MCF 10A (cell line): ENCODE measurements around the gene LCE3D. TPM values are rescaled to one million over a fixed set of nuclear protein-coding genes. Genes with fewer than 3 reads are reported as not detected.
"Not testable (repeated sequence)": the region's sequence is repeated elsewhere in the genome, so short reads cannot be mapped to it uniquely, and the experiment has no call there.

Experiments
- BruUV-seq: library from RNA; stranded (reverse); fragments of 400-500 nt; replicated peaks from 2 replicates; lab custom pipeline; 2021; lab: Mats Ljungman, UMichigan
- CTCF ChIA-PET: fragments of 300-600 bp; sonication (Branson Sonifier 250); formaldehyde crosslinking; extraction: SDS; loops from one replicate; lab custom pipeline; 2021; ENCODE audit warnings: antibody characterized with exemption, inconsistent platforms; lab: Yijun Ruan, JAX
- POLR2A ChIA-PET: fragments of 300-600, 350-650 bp; sonication (Branson Sonifier 250); formaldehyde crosslinking; extraction: SDS; loops from one replicate; lab custom pipeline; 2020; ENCODE audit warnings: antibody characterized with exemption, inconsistent platforms; lab: Yijun Ruan, JAX
- DNase-seq: peaks from one replicate; pipeline ENCODE4 v3.0.0-alpha.2; 2018; ENCODE audit not compliant: unreplicated experiment
- H3K27ac Mint-ChIP-seq: one replicate; pipeline ENCODE4 v1.8.0; 2022; ENCODE audit warnings: mild to moderate bottlenecking, low read depth, mixed read lengths; ENCODE audit not compliant: unreplicated experiment
- H3K27me3 Mint-ChIP-seq: one replicate; pipeline ENCODE4 v1.8.0; 2022; ENCODE audit warnings: mixed read lengths; ENCODE audit not compliant: insufficient read depth, unreplicated experiment
- H3K36me3 Mint-ChIP-seq: one replicate; pipeline ENCODE4 v1.8.0; 2022; ENCODE audit warnings: mild to moderate bottlenecking, moderate library complexity, mixed read lengths; ENCODE audit not compliant: insufficient read depth, unreplicated experiment
- H3K4me1 Mint-ChIP-seq: one replicate; pipeline ENCODE4 v1.8.0; 2022; ENCODE audit warnings: mixed read lengths; ENCODE audit not compliant: insufficient read depth, unreplicated experiment
- H3K4me3 Mint-ChIP-seq: one replicate; pipeline ENCODE4 v1.8.0; 2022; ENCODE audit warnings: mild to moderate bottlenecking, moderate library complexity, mixed read lengths; ENCODE audit not compliant: unreplicated experiment
- H3K9me3 Mint-ChIP-seq: one replicate; pipeline ENCODE4 v1.8.0; 2022; ENCODE audit warnings: mixed read lengths; ENCODE audit not compliant: unreplicated experiment
- intact Hi-C: fragments of 100-400 bp; cut with micrococcal nuclease; formaldehyde crosslinking; loops from 2 replicates; pipeline ENCODE4 v1.14.1; 2022
- total RNA-seq: library from RNA; stranded (reverse); gene quantifications from 2 replicates; pipeline ENCODE4 v1.2.3, GENCODE V29; 2022
- TF ChIP-seq, protein P1 (sequence below): fragments of 200-600 bp; IDR thresholded peaks from one replicate; pipeline ENCODE4 v1.8.0; 2022; ENCODE audit warnings: antibody characterized with exemption, mild to moderate bottlenecking; ENCODE audit not compliant: unreplicated experiment

LCE3D gene
- total RNA-seq, 1 experiment from 2014 or later = 0.75 TPM

DNA sequence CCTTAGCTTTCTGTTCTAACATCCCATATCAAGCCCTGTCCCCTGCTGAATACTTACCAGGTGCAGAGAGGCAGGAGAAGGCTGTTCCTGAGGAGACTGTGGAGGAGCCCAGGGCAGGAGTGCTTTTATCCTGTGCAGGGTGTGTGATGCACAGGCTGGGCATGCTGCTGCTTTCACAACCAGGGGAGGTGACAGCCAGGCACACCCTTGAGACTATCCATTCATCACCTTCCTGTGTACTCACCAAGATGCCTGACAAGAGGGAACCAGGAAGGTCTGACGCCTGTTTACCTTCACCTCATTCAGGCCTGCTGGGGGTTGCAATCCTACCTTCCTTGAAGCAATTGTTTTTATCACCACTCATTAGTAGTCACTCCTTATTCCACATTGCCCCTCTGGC lies 13.6 kb downstream of the LCE3D start, which contains the start of gene LCE3E:
LCE3E (minus strand) TSS at position 100 of the 400 bp plus-strand sequence. CDS start 572 bp downstream, outside the sequence.
- Mint-ChIP-seq H3K27ac (no peak within 1 kb of the TSS), H3K27me3 (no peaks in the 10 kb centered on the region), H3K9me3 (no peaks in the 10 kb centered on the region), H3K4me1 (peaks cover 8% of the 10 kb centered on the region), H3K4me3 (no peak within 1 kb of the TSS), H3K36me3 (no peaks in the 10 kb centered on the region)
- CTCF ChIA-PET = no interaction called here
- no TSS peak for BruUV-seq
- POLR2A ChIA-PET = interaction anchor here (0.7 kb wide), 1 partner anchor 288 kb away, joined by 3 read pairs; no protein-coding TSS in a partner anchor
- intact Hi-C loops = no loop called here
- TF ChIP-seq, protein P1, sequence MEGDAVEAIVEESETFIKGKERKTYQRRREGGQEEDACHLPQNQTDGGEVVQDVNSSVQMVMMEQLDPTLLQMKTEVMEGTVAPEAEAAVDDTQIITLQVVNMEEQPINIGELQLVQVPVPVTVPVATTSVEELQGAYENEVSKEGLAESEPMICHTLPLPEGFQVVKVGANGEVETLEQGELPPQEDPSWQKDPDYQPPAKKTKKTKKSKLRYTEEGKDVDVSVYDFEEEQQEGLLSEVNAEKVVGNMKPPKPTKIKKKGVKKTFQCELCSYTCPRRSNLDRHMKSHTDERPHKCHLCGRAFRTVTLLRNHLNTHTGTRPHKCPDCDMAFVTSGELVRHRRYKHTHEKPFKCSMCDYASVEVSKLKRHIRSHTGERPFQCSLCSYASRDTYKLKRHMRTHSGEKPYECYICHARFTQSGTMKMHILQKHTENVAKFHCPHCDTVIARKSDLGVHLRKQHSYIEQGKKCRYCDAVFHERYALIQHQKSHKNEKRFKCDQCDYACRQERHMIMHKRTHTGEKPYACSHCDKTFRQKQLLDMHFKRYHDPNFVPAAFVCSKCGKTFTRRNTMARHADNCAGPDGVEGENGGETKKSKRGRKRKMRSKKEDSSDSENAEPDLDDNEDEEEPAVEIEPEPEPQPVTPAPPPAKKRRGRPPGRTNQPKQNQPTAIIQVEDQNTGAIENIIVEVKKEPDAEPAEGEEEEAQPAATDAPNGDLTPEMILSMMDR = no peak
- DNase-seq = peak; percentile 24

DNA sequence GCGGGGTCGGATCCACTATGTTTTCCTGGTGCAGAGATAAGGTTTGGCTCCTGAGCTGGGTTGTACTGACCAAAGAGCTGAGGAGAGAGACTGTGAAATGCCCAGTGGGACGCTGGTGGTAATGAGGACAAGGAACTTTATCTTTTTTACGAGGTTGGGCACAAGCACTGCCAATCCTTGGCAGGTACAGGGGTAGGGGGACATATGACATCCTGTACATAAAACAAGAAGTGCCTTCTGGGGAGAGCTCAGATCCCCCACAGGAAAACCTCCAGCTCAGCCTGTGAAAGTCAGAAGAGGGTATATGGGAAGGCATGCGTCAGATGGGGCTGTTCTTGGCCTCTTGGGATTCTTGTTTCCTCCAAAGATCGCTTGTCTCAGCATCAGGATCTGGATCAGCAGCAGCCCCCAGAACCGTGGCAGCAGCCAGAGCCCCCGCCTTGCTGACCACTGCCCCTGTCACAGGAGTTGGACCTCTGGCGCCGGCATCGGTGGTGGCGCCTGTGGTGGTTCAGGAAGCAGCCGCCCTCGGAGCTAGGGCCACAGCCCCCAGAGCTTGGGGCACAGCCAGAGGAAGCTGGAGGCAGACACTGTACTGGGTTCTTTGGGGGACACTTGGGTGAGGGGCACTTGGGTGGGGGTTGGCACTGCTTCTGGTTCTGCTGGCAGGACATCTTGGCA lies 14.6 kb downstream of the LCE3D start:
- Mint-ChIP-seq H3K4me3 (no peak overlapping the region), H3K36me3 (no peaks in the 10 kb centered on the region), H3K9me3 (no peaks in the 10 kb centered on the region), H3K27me3 (no peaks in the 10 kb centered on the region), H3K27ac (no peak overlapping the region), H3K4me1 (peaks cover 8% of the 10 kb centered on the region)
- ChIA-PET POLR2A (interaction anchor here (0.6 to 0.7 kb wide), 2 partner anchors 32 to 282 kb away, joined by 3 read pairs; no protein-coding TSS in a partner anchor), CTCF (interaction anchor here (0.6 to 1.0 kb wide), 5 partner anchors 31 to 881 kb away, joined by 3 read pairs; no protein-coding TSS in a partner anchor)
- TF ChIP-seq, protein P1 = no peak
- intact Hi-C loops = no loop called here
- DNase-seq = no peak
- no TSS peak for BruUV-seq

DNA sequence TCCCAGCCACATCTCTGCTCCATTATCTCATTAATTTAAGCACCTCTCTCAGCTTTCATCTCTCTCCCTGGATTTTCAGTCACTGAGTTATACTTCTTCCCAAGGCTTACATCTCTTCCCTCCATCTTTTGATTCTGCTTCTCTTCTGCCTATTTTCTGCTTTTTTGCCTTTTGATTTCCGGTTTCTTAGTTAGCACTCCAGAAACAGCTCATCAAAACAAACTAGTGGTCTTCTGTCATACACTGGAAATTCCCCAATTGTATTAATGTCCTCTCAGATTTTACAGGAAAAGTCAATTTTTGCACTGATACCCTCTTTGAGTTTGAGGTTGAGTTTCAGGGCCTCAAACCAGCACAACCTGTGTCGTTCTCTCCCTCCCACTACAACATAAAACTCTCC lies 15.2 kb downstream of the LCE3D start:
- Mint-ChIP-seq H3K4me1 (peaks cover 8% of the 10 kb centered on the region), H3K4me3 (no peak overlapping the region), H3K9me3 (no peaks in the 10 kb centered on the region), H3K36me3 (no peaks in the 10 kb centered on the region), H3K27me3 (no peaks in the 10 kb centered on the region), H3K27ac (no peak overlapping the region)
- ChIA-PET POLR2A (interaction anchor here (0.6 to 0.7 kb wide), 2 partner anchors 32 to 282 kb away, joined by 3 read pairs; no protein-coding TSS in a partner anchor), CTCF (interaction anchor here (0.6 to 1.0 kb wide), 3 partner anchors 30 to 882 kb away, joined by 3 read pairs; no protein-coding TSS in a partner anchor)
- BruUV-seq = no TSS peak
- intact Hi-C loops = no loop called here
- DNase-seq = no peak
- TF ChIP-seq, protein P1 = no peak

DNA sequence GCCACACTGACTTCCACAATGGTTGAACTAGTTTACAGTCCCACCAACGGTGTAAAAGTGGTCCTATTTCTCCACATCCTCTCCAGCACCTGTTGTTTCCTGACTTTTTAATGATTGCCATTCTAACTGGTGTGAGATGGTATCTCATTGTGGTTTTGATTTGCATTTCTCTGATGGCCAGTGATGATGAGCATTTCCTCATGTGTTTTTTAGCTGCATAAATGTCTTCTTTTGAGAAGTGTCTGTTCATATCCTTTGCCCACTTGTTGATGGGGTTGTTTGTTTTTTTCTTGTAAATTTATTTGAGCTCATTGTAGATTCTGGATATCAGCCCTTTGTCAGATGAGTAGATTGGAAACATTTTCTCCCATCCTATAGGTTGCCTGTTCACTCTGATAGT lies 32.0 kb downstream of the LCE3D start:
- DNase-seq, intact Hi-C loops, H3K9me3 Mint-ChIP-seq, BruUV-seq, CTCF ChIA-PET, H3K4me1 Mint-ChIP-seq, H3K27ac Mint-ChIP-seq, H3K4me3 Mint-ChIP-seq, POLR2A ChIA-PET, H3K36me3 Mint-ChIP-seq: not testable (repeated sequence)
- peaks cover 29% of the 10 kb centered on the region for H3K27me3 Mint-ChIP-seq
